ENCODE results near the gene HNRNPH2.

- TF ChIP-seq CTCF (IDR thresholded peaks at IDR 0.05) (no peak), POLR2A (IDR thresholded peaks at IDR 0.05) (no peak)
These were observed 22.9 kb upstream of the HNRNPH2 start for GRCh38 chrX:101385026-101385684.

Data from adrenal gland (tissue), 5 donors.